Vagina (tissue), 2 donors: ENCODE measurements around the gene TTC23.

Experiments
- CTCF ChIP-seq, 3 experiments: fragments of 450-650 bp in 2 of 3; fragments of 200-600 bp in 1 of 3; sonication (generic) in 1 of 3; IDR thresholded peaks; one replicate each; pipeline ENCODE4 v1.5.1; 2017 to 2019; ENCODE audit warnings: antibody characterized with exemption in 3 of 3, mild to moderate bottlenecking in 2 of 3, moderate library complexity in 2 of 3
- POLR2A ChIP-seq, 2 donors: fragments of 450-650 bp; IDR thresholded peaks; one replicate each; pipeline ENCODE4 v1.6.1; 2017; ENCODE audit warnings: antibody characterized with exemption in 2 of 2, mild to moderate bottlenecking in 2 of 2, moderate library complexity in 2 of 2
- POLR2AphosphoS5 ChIP-seq, 2 donors: sonication (generic); formaldehyde crosslinking; IDR thresholded peaks; one replicate each; pipeline ENCODE4 v1.9.0; 2017; ENCODE audit warnings: antibody characterized with exemption in 2 of 2, mild to moderate bottlenecking in 2 of 2, low read depth in 1 of 2; ENCODE audit not compliant: insufficient read depth in 1 of 2

GRCh38 chr15:99213187-99213811, 36.1 kb downstream of the TTC23 start:
- TF ChIP-seq CTCF (IDR thresholded peaks at IDR 0.05) (peak; percentile 69 to 91 (median 89)), POLR2A (IDR thresholded peaks at IDR 0.05) (no peak), POLR2AphosphoS5 (IDR thresholded peaks at IDR 0.05; ENCODE audit: insufficient read depth in 1 of 2, low read depth in 1 of 2) (peak in 1 of 2 donors; percentile 34)
